Esophagus muscularis mucosa (tissue), 4 donors: Measurements from ENCODE around the gene INO80B.

Experiments
- CTCF ChIP-seq, 3 experiments: fragments of 200-600 bp in 2 of 3; fragments of 450-650 bp in 1 of 3; sonication (generic) in 2 of 3; IDR thresholded peaks; one replicate each; pipeline ENCODE4 v1.5.1; 2017 to 2019; ENCODE audit warnings: antibody characterized with exemption in 3 of 3, mild to moderate bottlenecking in 2 of 3, moderate library complexity in 1 of 3
- EP300 ChIP-seq: sonication (generic); formaldehyde crosslinking; IDR thresholded peaks from one replicate; pipeline ENCODE4 v1.6.1; 2017; ENCODE audit warnings: antibody characterized with exemption
- POLR2AphosphoS5 ChIP-seq, 2 donors: sonication (generic); formaldehyde crosslinking; IDR thresholded peaks; one replicate each; pipeline ENCODE4 v1.6.1; 2017; ENCODE audit warnings: antibody characterized with exemption in 2 of 2

DNA sequence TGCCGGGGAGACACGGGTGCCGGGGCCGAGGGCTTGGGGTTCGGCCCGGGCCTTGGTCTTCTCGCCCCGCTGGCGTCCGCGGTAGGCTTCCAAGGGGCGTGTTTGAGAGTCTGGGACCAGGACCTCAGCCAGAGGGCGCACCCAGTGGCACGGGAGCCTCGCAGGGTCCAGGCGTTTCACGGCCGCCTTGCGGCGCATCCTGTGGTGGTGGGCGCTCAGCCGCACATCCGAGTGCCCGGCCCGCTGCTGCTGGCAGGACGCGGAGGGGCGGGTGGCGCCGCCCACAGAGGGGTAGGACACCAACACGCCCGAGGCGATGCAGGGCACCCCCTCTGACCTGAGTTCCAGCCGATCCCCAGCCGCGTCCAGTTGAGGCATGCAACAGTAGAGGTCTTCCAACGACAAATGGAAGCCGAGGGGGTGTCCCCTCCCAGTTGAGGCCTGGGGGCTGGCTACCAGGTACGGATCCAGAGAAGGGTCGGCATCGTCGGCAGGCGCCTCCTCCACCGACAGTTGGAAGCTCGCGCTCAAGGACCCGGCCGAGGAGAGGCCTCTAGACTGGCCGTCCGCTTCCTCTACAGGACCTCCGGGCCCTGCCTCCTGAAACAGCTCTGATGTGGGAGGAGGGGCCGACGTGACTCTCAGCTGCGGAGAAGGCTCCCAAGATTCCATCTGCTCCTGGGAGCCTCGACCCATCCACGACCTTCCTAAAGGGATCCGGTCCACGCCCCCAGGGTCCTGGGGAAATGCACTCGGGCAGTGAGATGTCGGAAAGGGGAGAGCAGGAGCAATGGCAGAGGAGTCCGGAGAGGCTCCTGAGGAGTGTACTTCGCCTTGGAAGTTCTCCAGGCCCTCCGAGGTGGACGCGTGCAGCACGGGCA lies 39.8 kb upstream of the INO80B start:
- TF ChIP-seq CTCF (IDR thresholded peaks at IDR 0.05) (peak; percentile 36 to 45 (median 39)), EP300 (no peak), POLR2AphosphoS5 (IDR thresholded peaks at IDR 0.05) (peak in 1 of 2 donors; percentile 31)
